Heart right ventricle (tissue), 16 donors: Measurements from ENCODE around the gene ACOXL. TPM values are rescaled to one million over a fixed set of nuclear protein-coding genes. Genes with fewer than 3 reads are reported as not detected.

Source experiments
- ATAC-seq, 8 donors: fragments of 200-7000 bp; cut with Tn5 transposase; one replicate each; pipeline ENCODE4 v1.9.1; 2020; ENCODE audit warnings: mild to moderate bottlenecking in 8 of 8, moderate library complexity in 8 of 8, moderate number of reproducible peaks in 1 of 8
- DNase-seq, 2 donors: peaks; one replicate each; pipeline ENCODE4 v3.0.0-alpha.2; 2020
- H3K27ac ChIP-seq, 10 donors: fragments of 200-600 bp; sonication (generic) in 2 of 10; one replicate each; pipeline versions ENCODE4 v1.5.0 to v1.8.0; 2020 to 2022; ENCODE audit warnings: mild to moderate bottlenecking in 3 of 10
- H3K27me3 ChIP-seq, 7 donors: fragments of 200-600 bp; one replicate each; pipeline ENCODE4 v1.8.0; 2021 to 2022; ENCODE audit warnings: mild to moderate bottlenecking in 2 of 7
- H3K36me3 ChIP-seq, 9 donors: fragments of 200-600 bp; sonication (generic) in 1 of 9; one replicate each; pipeline versions ENCODE4 v1.5.0 to v1.8.0; 2020 to 2022; ENCODE audit warnings: mild to moderate bottlenecking in 2 of 9
- H3K4me1 ChIP-seq, 9 donors: fragments of 200-600 bp; sonication (generic) in 1 of 9; one replicate each; pipeline versions ENCODE4 v1.5.0 to v1.8.0; 2020 to 2022; ENCODE audit warnings: mild to moderate bottlenecking in 4 of 9
- H3K4me3 ChIP-seq, 10 donors: fragments of 200-600 bp; sonication (generic) in 2 of 10; one replicate each; pipeline versions ENCODE4 v1.5.0 to v1.8.0; 2020 to 2022; ENCODE audit warnings: mild to moderate bottlenecking in 7 of 10, moderate library complexity in 2 of 10
- H3K9me3 ChIP-seq, 11 donors: fragments of 200-600 bp in 10 of 11; sonication (generic) in 2 of 11; one replicate each; pipeline versions ENCODE4 v1.5.0 to v1.8.0; 2013 to 2022; ENCODE audit warnings: mild to moderate bottlenecking in 2 of 11, control low read depth in 1 of 11, moderate library complexity in 1 of 11
- WGBS, 2 donors: extraction: QIAGEN DNeasy Blood & Tissue Kit; methylation state at CpG; one replicate each; pipeline ENCODE4 v1.1.7; 2013; ENCODE audit warnings: inconsistent platforms in 1 of 2; 5-methylcytosine and 5-hydroxymethylcytosine counted together
- intact Hi-C, 10 donors: fragments of 100-400 bp; cut with DNase I; formaldehyde crosslinking; loops; one replicate each; pipeline versions ENCODE4 v1.11.1 to v1.14.2; 2022
- polyA plus RNA-seq, 2 donors: library from polyadenylated mRNA; stranded (reverse); fragments of 200-250 nt; gene quantifications; one replicate each; pipeline ENCODE4 v1.2.3, GENCODE V29; 2013
- total RNA-seq, 10 donors: library from RNA; stranded (reverse); fragmentation: NEBNext Ultra II Directional in 3 of 10; extraction: Animal tissue kit (Norgen Biotek cat#: 25700) in 3 of 10; gene quantifications; one replicate each; pipeline versions ENCODE4 v1.2.1 to v1.2.4, GENCODE V29; 2021 to 2023
- TF ChIP-seq, protein P1 (sequence below), 9 donors: fragments of 200-600 bp; sonication (generic) in 2 of 9; IDR thresholded peaks; one replicate each; pipeline versions ENCODE4 v1.5.0 to v1.8.0; 2021 to 2022; ENCODE audit warnings: antibody characterized with exemption in 9 of 9, mild to moderate bottlenecking in 5 of 9, moderate library complexity in 1 of 9
- donor health status: Arrhythmogenic right ventricular cardiomyopathy.
- donor health status: ischemic (EF 13 %, LVEDD 7.1; RV severe dilation, severe dysfunction).
- donor health status: healthy with polysubstance abuse.
- donor health status: DM: no; HTN: yes; CAD: no.
- donor health status: DM: no; HTN: no; CAD: no.
- donor health status: ischemic (EF 25% LVEDD 6.9; RV normal size, moderate dysfunction).
- donor health status: ischemic (EF 25% LVEDD 5.7; RV mildly dilated, moderate dysfunction).
- donor health status: healthy.
- donor health status: DM: yes; HTN: yes; CAD: no.
- donor health status: Ischemic cardiomyopathy.
- donor health status: ischemic (EF 35%, LVEDD 5.7; RV mildly dilated, moderate dysfunction).
- donor health status: nonischemic (EF 11% LVEDD 7.7; RV severe dilation, severe dysfunction).
- donor health status: DM: yes; HTN: yes; CAD: no.
- donor health status: PGD.
- donor health status: ischemic (EF 29% LVEDD 5.4; RV normal size, mild dysfunction).
- donor health status: nonischemic (EF 23%, LVEDD 6.1; RV moderate dilation, normal function).

The ACOXL gene
- total and polyA plus RNA-seq, 12 donors: not detected

DNA sequence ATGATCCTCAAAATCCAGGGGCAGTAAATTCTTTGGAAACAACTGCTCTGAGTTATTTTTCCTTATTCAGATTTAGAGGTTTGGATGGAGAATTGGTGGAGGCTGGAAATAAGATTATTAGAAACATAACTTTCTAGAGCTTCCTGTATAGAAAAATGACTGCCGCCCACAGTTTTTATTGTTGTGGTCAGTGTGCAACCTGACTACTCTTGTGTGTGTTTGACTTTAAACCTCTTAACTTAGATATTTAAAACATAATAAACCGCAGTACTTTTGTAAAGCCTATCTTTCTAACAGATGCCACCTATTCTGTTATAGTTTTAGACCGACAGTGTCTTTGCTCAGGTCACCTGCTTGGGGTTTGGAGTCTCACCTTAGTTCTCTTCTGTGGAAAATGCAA, 272.9 kb downstream of the ACOXL start:
- no peak for DNase-seq
- intact Hi-C loops: no loop called here
- Histone ChIP-seq H3K4me3 (no peak overlapping the region), H3K27me3 (peaks cover 0 to 9% (median 0%) of the 10 kb centered on the region in 7 donors), H3K36me3 (no peaks in the 10 kb centered on the region), H3K27ac (no peak overlapping the region), H3K4me1 (no peaks in the 10 kb centered on the region), H3K9me3 (peaks cover 0 to 9% (median 0%) of the 10 kb centered on the region in 11 donors)
- ATAC-seq: no peak
- TF ChIP-seq, protein P1, sequence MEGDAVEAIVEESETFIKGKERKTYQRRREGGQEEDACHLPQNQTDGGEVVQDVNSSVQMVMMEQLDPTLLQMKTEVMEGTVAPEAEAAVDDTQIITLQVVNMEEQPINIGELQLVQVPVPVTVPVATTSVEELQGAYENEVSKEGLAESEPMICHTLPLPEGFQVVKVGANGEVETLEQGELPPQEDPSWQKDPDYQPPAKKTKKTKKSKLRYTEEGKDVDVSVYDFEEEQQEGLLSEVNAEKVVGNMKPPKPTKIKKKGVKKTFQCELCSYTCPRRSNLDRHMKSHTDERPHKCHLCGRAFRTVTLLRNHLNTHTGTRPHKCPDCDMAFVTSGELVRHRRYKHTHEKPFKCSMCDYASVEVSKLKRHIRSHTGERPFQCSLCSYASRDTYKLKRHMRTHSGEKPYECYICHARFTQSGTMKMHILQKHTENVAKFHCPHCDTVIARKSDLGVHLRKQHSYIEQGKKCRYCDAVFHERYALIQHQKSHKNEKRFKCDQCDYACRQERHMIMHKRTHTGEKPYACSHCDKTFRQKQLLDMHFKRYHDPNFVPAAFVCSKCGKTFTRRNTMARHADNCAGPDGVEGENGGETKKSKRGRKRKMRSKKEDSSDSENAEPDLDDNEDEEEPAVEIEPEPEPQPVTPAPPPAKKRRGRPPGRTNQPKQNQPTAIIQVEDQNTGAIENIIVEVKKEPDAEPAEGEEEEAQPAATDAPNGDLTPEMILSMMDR (IDR thresholded peaks at IDR 0.05): no peak
- WGBS, 2 donors: 89 to 92% methylated on average over 3 of the region's 3 CpGs

DNA sequence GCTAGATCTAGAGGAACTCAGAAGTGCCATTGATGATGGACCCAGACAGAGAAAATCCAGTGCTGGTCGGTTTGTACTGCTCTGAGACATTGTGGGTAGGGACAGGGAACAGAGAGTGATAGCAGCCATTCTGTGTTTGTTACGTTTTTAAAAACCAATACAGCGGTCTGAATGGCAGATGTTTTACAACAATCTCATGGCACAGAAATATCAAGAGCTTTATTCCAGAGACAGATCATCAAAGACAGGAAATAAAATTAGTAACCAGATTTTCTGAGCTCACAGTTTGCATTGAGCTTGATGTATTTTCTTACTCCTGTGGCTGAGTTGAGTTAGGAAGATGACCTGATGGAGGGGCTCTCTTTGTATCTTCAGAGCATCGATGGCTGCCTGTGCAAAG, 273.4 kb downstream of the ACOXL start:
- no peak overlapping the region for H3K4me3 ChIP-seq
- intact Hi-C loops: no loop called here
- TF ChIP-seq, protein P1 (IDR thresholded peaks at IDR 0.05): no peak
- DNase-seq (no peak), ATAC-seq (no peak)
- 80 to 85% methylated on average over 4 of the region's 4 CpGs for WGBS, 2 donors
- no peaks in the 10 kb centered on the region for H3K4me1 ChIP-seq
- H3K27ac ChIP-seq: no peak overlapping the region
- peaks cover 0 to 4% (median 0%) of the 10 kb centered on the region in 11 donors for H3K9me3 ChIP-seq
- no peaks in the 10 kb centered on the region for H3K36me3 ChIP-seq
- peaks cover 0 to 9% (median 0%) of the 10 kb centered on the region in 7 donors for H3K27me3 ChIP-seq

DNA sequence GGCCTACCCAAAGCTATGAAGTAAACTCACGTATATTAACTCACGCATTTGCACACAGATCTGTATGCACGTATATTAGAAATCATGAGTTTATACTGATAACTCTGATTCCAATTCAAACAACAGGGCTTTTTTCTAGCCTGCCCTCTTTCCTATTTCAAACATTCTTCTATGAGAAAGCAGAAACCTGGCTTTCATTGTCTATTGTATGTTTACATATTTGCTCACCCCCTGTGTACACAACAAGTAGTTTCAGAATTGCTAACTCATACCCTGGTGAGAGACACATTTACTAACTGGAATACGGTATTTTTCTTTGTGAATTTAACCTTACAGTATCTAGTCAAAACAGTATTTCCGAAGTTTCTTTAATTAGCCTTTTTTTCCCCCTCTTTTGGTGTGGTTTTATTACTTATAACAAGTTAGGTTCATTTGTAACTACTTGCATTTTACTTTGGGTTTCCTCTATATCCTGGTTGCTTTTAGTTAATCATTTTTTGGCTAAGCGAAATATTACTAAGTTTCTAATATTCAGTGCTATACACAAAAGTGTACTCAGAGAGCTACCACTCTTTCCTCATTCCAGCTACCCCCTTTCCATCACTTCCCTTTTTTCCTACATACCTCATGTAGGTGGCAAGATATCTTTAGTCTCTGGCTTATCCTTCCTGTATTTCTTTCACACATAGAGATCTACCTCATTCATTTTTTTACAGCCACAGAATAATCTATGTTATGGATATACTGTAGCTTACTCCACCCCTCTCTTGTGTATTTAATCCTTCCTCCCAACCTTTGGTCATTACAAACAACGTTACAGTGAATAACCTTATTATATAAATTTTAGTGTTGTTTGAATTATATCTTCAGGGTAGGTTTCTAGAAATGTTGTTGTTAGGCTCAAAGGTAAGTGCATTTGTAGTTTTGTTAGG, 275.6 kb downstream of the ACOXL start:
- no peak for ATAC-seq
- intact Hi-C loops: no loop called here
- Histone ChIP-seq H3K4me1 (no peaks in the 10 kb centered on the region), H3K4me3 (no peak overlapping the region), H3K27me3 (peaks cover 0 to 9% (median 0%) of the 10 kb centered on the region in 7 donors), H3K36me3 (no peaks in the 10 kb centered on the region), H3K27ac (no peak overlapping the region), H3K9me3 (peaks cover 0 to 21% (median 0%) of the 10 kb centered on the region in 11 donors)
- whole genome bisulfite sequencing, 2 donors: 88 to 94% methylated on average over 7 of the region's 7 CpGs
- TF ChIP-seq, protein P1 (IDR thresholded peaks at IDR 0.05): no peak
- DNase-seq: no peak

DNA sequence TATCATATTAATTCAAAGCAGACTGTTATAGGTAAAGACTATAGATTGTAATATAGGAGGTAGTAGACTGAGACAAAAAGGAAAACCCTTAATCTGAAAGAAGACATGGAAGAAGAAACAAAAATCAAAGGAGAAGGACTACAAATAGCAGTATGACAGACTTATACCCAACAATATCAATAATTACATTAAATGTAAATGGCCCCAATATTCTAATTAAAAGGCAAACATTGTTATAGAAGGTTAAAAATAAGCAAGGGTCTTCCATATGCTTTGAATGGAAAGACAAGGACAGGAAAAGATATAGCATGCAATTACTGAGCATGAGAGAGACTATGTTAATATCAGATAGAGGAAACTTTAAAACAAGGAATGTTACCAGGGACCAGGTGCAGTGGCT, 278.8 kb downstream of the ACOXL start:
- ATAC-seq (no peak), DNase-seq (no peak)
- H3K27me3 ChIP-seq: peaks cover 0 to 9% (median 0%) of the 10 kb centered on the region in 7 donors
- peaks cover 0 to 38% (median 6%) of the 10 kb centered on the region in 11 donors for H3K9me3 ChIP-seq
- intact Hi-C loops: no loop called here
- no peaks in the 10 kb centered on the region for H3K36me3 ChIP-seq
- H3K4me1 ChIP-seq: no peaks in the 10 kb centered on the region
- H3K4me3 ChIP-seq: no peak overlapping the region
- no peak overlapping the region for H3K27ac ChIP-seq
- TF ChIP-seq, protein P1 (IDR thresholded peaks at IDR 0.05): no peak
